ENCODE measurements around the gene NDC80.

- TF ChIP-seq CTCF (IDR thresholded peaks at IDR 0.05) (no peak), POLR2A (IDR thresholded peaks at IDR 0.05) (no peak), EP300 (IDR thresholded peaks at IDR 0.05) (no peak), POLR2AphosphoS5 (IDR thresholded peaks at IDR 0.05) (no peak)
These were observed 83.0 kb downstream of the NDC80 start for GRCh38 chr18:2654169-2654927.
